GM12801 (cell line): ENCODE data around the gene RALGPS1.

Experiments
- CTCF ChIP-seq: IDR thresholded peaks from one replicate; pipeline ENCODE4 v1.5.1; 2011; ENCODE audit warnings: control low read depth; ENCODE audit not compliant: insufficient read length; ENCODE audit errors: extremely low read depth

RALGPS1 gene

GRCh38 chr9:126886034-126886822 lies 28.4 kb upstream of the RALGPS1 start:
- TF ChIP-seq CTCF, result no peak

- TF ChIP-seq CTCF, result no peak
Observed at GRCh38 chr9:126886897-126887296, 27.7 kb upstream of the RALGPS1 start.

- no peak for TF ChIP-seq CTCF
Observed at GRCh38 chr9:126891676-126892075, 22.9 kb upstream of the RALGPS1 start.

GRCh38 chr9:126893079-126893478 lies 21.5 kb upstream of the RALGPS1 start:
- TF ChIP-seq CTCF, result no peak

GRCh38 chr9:126894052-126894603 lies 20.5 kb upstream of the RALGPS1 start:
- TF ChIP-seq CTCF, result no peak

GRCh38 chr9:126902210-126902609 lies 12.4 kb upstream of the RALGPS1 start:
- no peak for TF ChIP-seq CTCF

GRCh38 chr9:126904586-126904985 lies 10.0 kb upstream of the RALGPS1 start:
- no peak for TF ChIP-seq CTCF
